Epidermal melanocyte (primary cell): ENCODE measurements around the gene SYT6.

Experiments used
- DNase-seq: peaks from one replicate; pipeline ENCODE4 v3.0.0; 2011; ENCODE audit warnings: low spot score; ENCODE audit not compliant: insufficient read length

SYT6 gene

DNA sequence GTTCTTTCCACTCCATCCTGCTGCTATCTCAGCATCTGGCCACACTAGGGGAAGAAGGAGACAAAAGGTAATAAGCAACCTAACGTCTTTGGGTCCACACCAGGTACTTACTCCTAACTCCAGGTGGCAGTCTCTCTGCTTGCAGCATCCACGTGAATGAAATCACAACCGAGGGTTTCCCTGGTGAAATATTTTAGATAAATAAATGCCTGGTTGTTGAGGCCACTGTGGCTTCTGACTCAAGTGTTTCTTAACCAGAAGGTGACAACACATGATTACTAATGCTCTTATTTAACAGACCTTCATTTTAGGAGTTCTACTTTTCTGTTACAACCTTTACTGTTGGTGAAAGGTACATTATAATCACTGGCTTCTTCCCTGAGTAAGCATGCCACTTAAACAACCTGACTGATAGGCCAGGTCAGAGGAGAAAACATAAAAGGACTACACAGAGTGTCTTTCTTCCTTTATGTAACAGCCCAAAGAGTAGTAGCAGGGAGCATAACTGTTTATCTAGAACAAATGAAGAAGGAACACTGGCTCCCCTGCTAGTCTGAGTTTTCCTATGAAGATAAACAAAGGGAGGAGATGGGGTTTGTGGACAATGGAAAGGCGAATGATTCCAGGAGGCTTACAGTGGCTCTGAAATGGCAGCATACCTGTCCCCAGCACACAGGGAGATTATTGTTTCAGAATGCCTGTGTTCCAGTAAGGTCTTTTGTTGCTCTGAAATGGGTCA lies 59.9 kb downstream of the SYT6 start:
- no peak for DNase-seq

DNA sequence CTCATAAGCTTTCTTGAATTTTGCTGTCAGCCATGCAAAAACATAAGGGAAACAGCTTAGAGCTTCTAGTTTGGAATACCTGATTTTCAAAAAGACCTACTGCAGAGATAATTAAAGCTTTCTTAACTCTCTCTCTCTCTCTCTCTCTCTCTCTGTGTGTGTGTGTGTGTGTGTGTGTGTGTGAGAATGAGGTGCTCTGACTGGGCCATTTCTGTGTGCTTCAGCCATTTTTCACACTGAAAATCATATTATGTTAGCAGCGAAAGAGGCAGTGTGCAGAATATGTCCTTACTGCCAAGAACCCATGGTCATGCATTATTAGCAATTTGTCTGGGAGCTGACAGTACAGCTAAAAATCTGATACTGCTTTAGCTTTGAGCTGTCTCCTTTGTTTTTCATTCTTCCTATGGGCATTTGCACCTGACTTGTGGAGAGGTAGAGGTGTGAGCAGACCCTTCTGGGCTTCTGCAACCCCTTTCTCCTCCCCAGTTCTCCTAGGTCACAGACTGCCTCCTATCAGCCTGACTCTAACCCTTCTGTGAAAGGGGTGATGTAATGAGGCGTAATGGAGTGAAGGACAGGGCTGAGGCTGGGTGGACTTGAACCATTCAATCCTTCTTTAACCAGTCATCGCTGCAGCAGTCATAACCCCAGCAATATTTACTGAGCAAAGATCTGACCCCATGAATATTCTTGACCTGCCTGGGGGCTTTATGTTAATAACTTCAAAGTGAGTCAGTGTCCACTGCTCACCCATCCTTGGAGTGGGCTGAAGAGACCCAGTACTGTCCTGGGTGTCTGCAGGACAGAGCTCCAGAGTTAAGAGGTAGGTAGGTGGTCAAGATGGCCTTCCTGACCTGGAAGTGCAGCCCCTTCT lies 61.2 kb downstream of the SYT6 start:
- DNase-seq, result no peak

DNA sequence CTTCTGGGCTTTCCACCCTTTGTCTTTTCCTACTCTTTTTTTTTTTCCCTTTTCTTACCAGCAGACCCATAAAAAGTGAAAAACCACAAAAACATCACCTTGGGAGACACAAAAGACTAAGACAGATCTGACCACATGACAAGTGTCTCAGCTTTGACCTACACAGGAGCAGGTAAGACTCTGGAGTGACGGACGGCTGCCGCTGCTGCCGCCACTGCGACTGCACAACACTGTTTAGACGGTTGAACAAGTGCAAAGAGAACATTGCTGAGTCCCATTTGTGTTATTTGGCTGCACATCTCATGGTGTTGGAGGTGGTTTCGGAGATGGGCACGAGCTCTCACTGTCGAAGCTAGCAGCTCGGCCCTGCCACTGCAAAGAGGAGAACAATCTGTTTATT lies 62.0 kb downstream of the SYT6 start:
- DNase-seq, result no peak

DNA sequence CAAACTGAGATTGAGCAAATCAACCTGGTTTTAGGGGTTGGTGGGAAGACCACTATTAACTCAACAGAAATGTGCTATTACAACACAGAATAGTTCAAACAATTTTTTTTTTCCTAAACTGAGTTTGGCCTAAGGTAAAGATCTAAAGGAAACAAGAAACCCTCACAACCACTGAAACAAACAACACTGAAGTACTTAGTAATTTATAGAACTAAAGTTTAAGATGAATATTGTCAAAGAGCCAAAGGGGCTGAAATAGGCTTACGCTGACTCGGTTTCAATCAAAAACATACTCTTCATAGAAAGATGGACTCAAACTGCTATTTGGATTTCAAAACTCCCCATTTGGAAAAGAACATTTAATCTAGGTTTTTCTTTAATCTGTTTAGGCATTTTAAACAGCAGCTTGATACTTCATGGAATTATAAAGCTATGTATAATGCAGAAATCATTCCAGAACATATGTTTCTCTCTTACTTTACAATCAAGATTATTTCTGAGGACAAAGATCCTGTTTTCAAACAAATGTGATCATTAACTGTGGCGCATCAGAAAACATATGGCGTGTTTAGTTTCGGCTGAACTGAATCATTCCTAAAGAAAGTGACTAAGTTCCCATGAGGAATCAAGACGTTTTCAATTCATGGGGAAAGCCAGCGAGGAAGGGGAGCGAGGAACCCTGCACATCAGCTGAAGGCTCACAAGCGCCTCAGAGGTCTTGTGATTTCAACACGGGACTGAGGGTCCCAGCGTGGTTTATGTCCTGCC lies 62.7 kb downstream of the SYT6 start:
- no peak for DNase-seq

DNA sequence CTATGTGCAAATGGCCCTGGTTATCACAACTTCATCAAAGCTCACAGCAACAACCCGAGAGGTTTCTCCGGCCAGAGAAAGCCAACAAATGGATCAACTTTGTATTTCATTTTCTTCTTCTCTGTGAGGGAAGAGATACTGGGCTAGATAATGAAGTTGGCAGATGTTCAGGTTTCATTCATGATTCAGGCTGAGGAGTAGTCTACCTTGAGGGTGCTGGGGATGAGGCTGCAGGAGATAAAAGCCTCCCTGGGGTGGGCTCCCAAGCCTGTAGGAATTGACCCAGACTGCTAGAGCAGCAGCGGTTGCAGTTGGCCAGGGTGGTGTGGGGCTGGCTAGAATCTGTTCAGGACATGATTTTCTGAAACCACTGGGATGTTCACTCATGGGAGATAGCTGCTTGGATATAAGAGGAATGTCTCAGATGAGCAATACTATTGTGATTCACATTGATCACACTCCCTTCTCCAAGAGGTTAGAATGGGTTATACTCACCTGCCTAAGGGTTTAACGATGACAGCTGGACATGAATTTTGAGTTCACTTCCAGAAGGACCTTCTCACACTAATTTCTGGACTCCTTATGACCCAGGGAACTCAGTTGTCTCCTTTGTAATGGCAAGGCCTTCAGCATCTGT lies 64.0 kb downstream of the SYT6 start:
- DNase-seq, result no peak

DNA sequence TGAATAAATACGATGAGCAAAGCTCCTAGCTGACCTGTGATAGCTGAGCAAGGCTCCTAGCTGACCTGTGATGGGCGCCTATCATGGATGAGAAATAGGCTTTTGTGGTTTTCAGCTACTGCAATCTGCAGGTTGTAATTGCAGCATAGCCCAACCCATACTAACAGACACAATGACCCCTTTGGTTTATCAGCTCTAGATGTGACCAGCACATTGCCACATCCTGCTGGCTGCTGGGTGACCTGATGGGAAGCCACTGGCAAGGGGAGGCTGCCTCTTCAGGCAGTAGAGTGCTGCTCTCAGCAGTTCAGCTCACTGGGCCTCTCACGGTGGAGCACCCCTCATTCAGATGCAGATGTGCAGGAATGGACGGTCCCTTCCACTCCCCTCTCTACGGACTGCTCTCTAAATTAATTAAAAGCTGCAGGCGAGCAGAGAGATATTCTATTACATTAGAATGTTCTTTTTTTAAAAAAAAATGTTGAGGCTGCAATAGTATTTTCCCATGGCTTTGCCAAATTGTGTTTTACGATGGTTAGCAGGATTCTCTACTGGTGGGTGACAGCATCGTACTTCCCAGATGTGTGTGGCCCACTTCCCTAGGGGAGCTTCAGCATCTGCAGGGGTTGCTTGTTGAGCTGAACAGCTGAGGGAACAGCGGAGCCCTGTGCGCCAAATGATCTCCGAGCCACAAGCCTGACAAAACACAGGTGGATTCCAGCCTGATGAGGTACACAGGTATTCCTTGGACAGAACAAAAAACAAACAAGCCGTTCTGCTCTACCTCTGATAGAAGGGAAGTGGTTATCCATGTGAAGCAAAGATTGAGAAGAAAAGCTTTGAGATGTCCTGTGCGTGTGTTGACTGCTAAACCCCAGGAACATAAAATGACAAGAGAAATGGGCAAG lies 65.0 kb downstream of the SYT6 start:
- DNase-seq, result no peak

DNA sequence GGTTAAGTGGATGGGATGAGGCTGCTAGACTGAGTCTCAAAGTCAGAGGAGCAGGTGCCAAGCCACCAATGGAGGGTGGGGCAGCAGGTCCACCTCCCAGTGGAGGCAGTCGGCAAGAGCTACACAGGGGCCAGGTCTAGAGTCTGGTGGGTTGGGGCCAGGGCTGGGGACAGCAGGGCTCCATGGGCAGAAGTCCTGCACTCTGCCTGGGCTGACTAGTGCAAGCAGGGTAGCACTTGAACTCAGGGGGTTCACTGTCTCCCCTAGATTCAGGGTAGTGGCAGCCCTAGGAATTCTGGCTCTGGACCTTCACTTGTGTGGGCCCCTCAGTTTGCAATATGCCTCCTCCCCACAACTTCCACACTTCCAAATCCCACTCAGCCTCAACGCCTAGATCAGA lies 66.2 kb downstream of the SYT6 start:
- DNase-seq, result no peak

DNA sequence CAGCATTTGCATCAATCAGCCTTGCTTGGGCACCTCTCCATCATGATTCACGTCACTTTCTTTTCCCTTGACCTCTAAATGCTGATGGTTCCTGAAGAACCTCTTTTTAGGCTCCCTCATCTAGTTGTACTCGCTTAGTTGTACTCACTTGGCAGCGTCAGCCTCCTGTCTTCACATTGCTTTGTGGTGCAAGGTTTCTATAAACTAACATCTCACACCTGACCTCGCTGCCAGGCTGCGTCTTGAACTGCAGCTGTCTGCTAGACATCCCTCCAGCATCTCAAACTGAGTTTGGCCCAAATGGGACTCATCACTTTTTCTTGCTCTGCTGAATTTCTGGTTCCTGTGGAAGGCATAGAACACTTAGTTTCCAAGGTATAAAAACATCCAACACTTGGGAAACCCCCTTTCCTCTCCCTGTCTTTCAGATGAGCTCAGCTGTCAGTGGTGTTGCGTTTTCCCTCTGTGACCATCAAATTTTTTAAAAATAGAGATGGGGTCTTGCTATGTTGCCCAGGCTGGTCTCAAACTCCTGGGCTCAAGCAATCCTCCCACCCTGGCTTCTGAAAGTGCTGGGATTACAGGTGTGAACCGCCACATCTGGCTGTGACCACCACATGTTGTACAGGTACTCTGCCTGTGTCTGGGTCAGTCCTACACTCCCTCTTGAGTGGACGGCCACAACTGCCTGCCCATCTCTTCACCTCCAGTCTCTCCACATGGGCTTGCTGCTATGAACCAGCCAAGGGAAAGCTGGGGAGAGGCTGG lies 66.9 kb downstream of the SYT6 start:
- no peak for DNase-seq

DNA sequence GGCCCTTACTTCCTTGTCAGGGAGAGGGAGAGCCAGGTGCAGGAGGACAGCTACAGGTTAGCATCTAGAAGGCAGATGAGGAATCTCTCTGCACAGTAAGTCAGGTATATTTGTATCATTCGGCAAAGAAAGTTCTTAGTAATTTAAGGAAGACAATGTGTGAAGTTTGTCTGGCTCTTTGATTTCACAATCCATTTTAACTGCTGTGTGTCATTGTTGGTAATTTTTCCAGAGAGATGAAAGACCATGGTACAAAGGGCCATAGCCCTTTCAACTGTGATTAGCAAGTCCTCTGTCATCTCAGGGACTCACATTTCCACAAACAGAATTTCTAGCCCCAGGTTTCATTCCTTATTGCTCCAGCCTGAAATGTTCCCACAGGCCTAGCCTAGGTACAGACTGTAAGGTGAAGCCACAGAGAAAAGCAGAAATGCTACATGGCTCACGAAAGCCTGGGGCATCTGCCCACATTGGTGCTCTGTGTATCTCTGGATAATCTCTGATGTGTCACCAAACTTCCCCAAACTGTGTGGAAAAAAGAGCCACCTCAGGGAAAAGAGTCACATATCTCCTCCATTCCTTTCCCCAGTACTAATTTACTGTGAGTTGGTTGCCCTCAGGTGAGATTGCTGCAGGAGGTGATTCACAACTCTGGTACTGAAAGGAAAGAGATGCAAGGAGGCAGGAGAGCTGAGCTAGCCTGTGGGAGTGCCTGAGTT lies 70.6 kb downstream of the SYT6 start:
- DNase-seq, result no peak

DNA sequence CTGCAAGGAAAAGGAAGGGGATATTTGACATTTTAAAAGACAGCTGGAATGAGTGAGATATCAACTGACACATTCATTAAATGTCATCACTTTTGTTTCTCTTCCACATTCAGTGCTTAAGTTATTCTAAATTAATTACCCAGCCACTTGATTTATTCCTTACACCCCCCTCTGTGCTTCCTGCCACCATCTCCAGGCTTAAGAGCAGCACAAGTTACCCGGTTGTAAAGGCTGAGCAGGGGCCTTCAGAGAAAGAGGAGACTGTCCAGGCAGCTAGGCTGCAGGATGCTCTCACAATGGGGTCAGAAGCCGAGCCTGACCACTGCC lies 71.4 kb downstream of the SYT6 start:
- no peak for DNase-seq

DNA sequence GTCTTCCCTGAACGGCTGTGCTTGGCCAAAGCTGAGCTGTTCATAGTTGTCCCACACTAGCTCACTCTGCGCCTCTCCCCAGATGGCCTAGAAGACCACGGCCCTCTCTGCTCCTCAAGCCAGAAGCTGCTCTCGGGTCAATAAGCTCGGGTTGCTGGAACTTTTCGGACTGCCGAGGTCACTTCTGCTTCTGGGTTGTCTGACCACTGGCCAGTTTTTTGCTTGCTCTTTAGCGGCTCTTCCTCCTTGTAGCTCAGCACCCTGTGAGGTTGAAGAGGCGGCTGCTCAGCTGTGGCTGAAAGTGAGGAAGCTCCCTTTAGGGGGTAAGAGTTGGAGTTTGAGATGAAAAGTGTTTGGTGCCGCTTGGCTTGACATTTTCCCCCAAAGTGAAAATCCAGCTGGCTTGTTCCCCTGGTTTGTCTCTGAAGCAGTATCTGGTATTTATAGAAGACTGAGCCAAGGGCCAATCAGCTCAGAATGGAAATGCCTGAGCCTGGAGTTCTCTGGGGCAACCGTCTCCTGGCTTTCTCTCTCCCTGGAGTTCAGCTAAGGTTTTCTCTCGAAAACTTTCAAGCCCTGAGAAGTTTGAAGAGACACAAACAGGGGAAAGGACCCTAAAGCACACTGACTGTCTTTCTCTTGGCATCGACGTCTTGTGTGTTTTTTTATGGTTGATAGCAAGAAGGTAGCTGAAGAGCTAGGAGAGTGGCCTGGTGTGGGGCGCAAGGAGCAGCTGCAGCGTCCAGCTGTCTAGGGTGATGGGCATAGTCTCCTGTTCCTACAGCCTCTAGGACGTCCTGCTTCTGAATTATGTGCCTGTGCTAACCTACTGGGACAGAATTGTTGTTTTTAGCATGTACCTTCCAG lies 72.0 kb downstream of the SYT6 start:
- no peak for DNase-seq

DNA sequence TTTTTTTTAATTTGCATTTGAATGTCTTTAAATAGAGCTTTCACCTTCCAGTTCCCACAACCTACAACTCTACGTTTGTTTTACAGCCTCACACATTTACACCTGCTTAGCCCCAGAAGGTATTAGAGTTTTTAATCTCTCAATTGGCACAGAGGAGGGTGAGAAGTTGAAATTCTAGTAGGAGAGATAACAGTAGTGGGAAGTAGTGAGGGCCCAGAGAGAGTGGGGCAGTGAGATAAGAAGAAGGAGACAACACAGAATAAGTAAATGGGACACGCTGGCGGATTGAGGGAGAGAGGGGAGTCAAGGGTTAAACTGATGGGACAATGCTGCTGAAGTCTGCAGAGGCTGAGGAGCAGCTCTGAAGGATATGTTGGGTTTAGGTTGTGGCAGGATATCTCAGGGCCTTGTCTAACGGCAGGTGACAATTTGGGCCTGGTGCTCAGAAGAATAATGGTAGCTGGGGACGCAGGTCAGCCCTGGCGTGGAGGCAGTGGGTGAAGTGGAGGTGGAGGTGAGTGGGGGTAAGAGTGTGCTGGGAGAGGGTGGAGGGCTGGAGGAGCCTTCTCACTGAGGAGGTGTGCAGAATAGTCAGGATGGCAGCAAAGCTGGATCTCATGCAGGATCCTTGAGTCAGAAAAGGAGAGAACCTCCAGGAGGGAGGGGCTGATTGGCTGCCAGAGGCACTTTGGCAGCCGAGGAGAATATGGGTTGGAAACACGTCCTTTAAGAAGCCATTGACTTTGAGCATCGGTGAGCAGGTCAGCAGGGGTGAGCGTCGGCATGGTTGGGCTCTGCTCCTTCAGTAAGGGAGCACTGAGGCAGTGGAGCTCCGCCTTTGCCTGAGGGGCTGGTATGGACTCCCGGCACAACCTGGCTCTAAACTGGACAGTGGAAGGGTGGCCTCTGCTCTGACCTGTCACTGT lies 72.9 kb downstream of the SYT6 start:
- DNase-seq, result no peak

DNA sequence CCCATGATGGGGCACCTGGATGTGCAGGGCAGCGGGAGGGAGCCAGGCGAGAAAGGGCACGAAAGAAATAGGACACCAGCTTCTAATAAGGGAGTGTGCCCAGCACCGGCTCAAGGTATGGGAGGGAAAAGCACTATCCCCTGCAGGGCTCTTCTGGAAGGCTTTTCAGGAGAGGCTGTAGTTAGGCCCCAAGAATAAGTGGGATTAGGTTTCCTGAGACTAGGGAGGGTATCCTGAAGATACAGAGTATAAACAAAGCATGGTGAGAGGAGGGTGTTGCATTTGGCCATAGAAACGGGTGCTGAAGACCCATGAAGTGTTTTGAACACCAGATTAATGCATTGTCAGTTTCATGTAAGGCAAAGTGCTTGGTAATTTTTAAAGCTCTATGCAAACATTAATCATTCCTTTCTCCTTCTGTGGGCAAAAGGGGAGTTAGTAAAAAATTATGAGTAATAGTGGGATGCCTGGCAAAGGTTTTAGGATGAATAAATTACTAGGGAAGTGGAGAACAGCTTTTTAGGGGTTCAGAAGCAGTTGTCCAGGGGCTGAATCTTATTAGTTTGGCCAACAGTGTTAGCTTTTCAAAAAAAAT lies 74.0 kb downstream of the SYT6 start:
- DNase-seq, result no peak

DNA sequence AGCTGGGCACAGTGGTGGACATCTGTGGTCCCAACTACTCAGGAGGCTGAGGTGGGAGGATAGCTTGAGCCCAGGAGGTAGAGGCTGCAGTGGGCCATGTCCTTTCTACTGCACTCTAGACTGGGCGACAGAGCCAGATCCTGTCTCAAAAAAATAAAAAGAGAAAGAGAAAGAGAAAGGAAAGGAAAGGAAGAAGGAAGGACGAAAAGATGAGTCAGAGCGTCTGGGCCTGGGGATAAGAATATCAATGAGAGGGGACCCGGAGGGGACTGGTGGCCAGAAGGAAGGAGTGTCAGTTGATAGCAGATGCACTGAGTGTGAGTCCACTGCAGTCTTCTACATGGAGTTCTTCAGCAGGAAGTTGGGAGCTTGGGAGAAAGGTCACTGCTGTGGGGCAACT lies 75.6 kb downstream of the SYT6 start:
- DNase-seq, result no peak

DNA sequence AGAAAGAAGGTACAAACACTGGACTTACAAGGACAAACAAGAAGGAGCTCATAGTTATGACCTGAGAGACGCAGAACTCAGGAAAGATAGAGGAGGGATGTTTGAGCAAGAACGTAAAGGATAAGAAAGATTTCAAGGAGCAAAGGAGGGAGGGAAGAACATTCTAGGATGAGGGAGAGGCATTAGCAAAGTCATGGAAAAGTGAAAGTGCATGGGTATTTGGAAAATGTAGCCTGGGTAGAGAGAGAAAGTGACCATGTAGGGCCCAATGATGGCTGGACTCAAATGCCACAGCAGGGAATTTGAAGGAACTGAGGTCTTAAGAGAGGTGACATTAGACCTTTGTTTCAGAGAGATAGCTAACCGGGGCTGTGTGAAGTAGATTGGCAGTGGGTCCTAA lies 76.5 kb downstream of the SYT6 start:
- no peak for DNase-seq

DNA sequence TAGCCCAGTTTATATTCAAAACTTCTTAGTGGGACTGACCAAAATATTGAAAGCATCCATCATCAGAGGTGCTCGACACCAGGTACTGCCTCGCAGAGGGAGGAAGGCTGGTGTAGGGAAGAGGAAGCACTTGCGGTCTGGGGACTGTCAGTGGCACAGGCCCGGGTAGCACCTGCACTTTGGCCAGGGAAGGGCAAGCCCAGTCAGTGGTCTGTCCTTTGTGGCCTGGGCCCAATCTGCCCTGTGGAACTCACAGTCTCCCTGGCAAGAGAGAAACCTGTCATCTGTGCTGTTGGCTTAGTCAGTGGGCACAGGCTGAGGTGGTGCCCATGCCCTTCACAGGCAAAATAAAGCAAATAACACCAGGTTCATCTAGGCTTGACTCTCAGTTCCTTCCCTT lies 77.4 kb downstream of the SYT6 start:
- no peak for DNase-seq
